Erythroblast (primary cell): Measurements from ENCODE around the gene EGLN3.

Experiments
- GATA1 ChIP-seq: IDR thresholded peaks from 2 replicates; pipeline ENCODE4 v1.6.1; 2011; ENCODE audit warnings: low read depth, mild to moderate bottlenecking, control low read depth, low read length, moderate library complexity
- POLR2A ChIP-seq: IDR thresholded peaks from 2 replicates; pipeline ENCODE4 v1.6.1; 2011; ENCODE audit warnings: mild to moderate bottlenecking, low read length

- TF ChIP-seq POLR2A (no peak), GATA1 (no peak)
Measured at GRCh38 chr14:33928895-33929294, 22.0 kb downstream of the EGLN3 start.
